Ovary (tissue), 3 donors: ENCODE measurements around the gene MYOCOS.

Source experiments
- CTCF ChIP-seq, 3 donors: fragments of 450-650 bp in 2 of 3; fragments of 200-600 bp in 1 of 3; IDR thresholded peaks; one replicate each; pipeline versions ENCODE4 v1.5.1 to v1.8.0; 2016 to 2022; ENCODE audit warnings: antibody characterized with exemption in 3 of 3, mild to moderate bottlenecking in 1 of 3
- POLR2A ChIP-seq: fragments of 450-650 bp; IDR thresholded peaks from one replicate; pipeline ENCODE4 v1.6.1; 2017; ENCODE audit warnings: antibody characterized with exemption, mild to moderate bottlenecking, moderate library complexity
- donor health status: DM: no; HTN: no; CAD: no.

GRCh38 chr1:171610385-171610784 is 11.7 kb upstream of the MYOCOS start:
- TF ChIP-seq CTCF (IDR thresholded peaks at IDR 0.05) (no peak), POLR2A (no peak)
